Measurements from ENCODE around the gene LRRK1. TPM values are rescaled to one million over a fixed set of nuclear protein-coding genes. Genes with fewer than 3 reads are reported as not detected.

The LRRK1 gene
- polyA plus RNA-seq, 4 donors = 3.8 to 9.4 (median 5.9) TPM

- H3K27me3 ChIP-seq (ENCODE audit: control insufficient read depth in 3 of 3, insufficient read depth in 3 of 3, low read length in 3 of 3) = no peaks in the 10 kb centered on the region
- no peaks in the 10 kb centered on the region for H3K4me1 ChIP-seq (ENCODE audit: control insufficient read depth in 3 of 3, insufficient read depth in 2 of 3, low read depth in 1 of 3, low read length in 2 of 3)
- no peak overlapping the region for H3K4me3 ChIP-seq (ENCODE audit: low read depth in 1 of 3, low read length in 3 of 3)
- DNase-seq (no peak), FAIRE-seq (no peak)
- no peaks in the 10 kb centered on the region for H3K36me3 ChIP-seq (ENCODE audit: control insufficient read depth in 3 of 3, insufficient read depth in 2 of 3, low read depth in 1 of 3, low read length in 3 of 3)
- 96 to 98% (median 97%) methylated on average over 9 of the region's 9 CpGs for WGBS, 3 donors
- no peaks in the 10 kb centered on the region for H3K9me3 ChIP-seq (ENCODE audit: control insufficient read depth in 2 of 2, insufficient read depth in 1 of 2, low read depth in 1 of 2, low read length in 1 of 2)
- H3K27ac ChIP-seq (ENCODE audit: low read depth in 1 of 3, low read length in 2 of 3) = no peak overlapping the region
These were observed 162.7 kb downstream of the LRRK1 start for GRCh38 chr15:101081900-101082299.

- no peak for FAIRE-seq
- no peak for DNase-seq
- Histone ChIP-seq H3K36me3 (ENCODE audit: control insufficient read depth in 3 of 3, insufficient read depth in 2 of 3, low read depth in 1 of 3, low read length in 3 of 3) (no peaks in the 10 kb centered on the region), H3K4me3 (ENCODE audit: low read depth in 1 of 3, low read length in 3 of 3) (no peak overlapping the region), H3K27ac (ENCODE audit: low read depth in 1 of 3, low read length in 2 of 3) (no peak overlapping the region), H3K9me3 (ENCODE audit: control insufficient read depth in 2 of 2, insufficient read depth in 1 of 2, low read depth in 1 of 2, low read length in 1 of 2) (no peaks in the 10 kb centered on the region), H3K27me3 (ENCODE audit: control insufficient read depth in 3 of 3, insufficient read depth in 3 of 3, low read length in 3 of 3) (no peaks in the 10 kb centered on the region), H3K4me1 (ENCODE audit: control insufficient read depth in 3 of 3, insufficient read depth in 2 of 3, low read depth in 1 of 3, low read length in 2 of 3) (no peaks in the 10 kb centered on the region)
- WGBS, 3 donors = 38 to 66% (median 38%) methylated on average over 11 of the region's 11 CpGs
These were observed 164.3 kb downstream of the LRRK1 start for GRCh38 chr15:101083336-101084045.

DNA sequence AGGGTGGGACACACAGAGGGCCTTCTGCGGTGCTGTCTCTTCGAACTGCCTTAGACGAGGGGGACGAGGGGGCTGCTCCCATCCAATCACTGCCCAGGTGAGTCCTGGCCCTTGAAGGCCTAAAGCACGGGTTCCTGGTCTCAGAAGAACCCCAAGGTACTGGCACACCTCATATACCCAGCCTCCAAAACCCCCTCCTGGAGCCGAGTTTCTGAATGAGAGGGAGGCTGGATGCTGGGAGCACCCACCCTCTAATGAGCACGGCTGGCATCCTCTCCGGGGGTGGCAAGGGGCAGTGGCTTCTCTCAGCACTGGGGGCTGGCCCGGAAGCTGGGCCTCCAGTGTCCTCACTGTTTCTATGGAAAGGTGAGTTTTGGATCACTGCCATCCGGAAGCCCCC is 165.6 kb downstream of the LRRK1 start:
- no peaks in the 10 kb centered on the region for H3K9me3 ChIP-seq (ENCODE audit: control insufficient read depth in 2 of 2, insufficient read depth in 1 of 2, low read depth in 1 of 2, low read length in 1 of 2)
- WGBS, 3 donors = 80 to 88% (median 81%) methylated on average over 10 of the region's 10 CpGs
- no peak for FAIRE-seq

GRCh38 chr15:101085311-101085700 is 166.1 kb downstream of the LRRK1 start:
- DNase-seq = no peak
- Histone ChIP-seq H3K36me3 (ENCODE audit: control insufficient read depth in 3 of 3, insufficient read depth in 2 of 3, low read depth in 1 of 3, low read length in 3 of 3) (no peaks in the 10 kb centered on the region), H3K9me3 (ENCODE audit: control insufficient read depth in 2 of 2, insufficient read depth in 1 of 2, low read depth in 1 of 2, low read length in 1 of 2) (no peaks in the 10 kb centered on the region), H3K27ac (ENCODE audit: low read depth in 1 of 3, low read length in 2 of 3) (no peak overlapping the region), H3K4me3 (ENCODE audit: low read depth in 1 of 3, low read length in 3 of 3) (no peak overlapping the region), H3K4me1 (ENCODE audit: control insufficient read depth in 3 of 3, insufficient read depth in 2 of 3, low read depth in 1 of 3, low read length in 2 of 3) (no peaks in the 10 kb centered on the region), H3K27me3 (ENCODE audit: control insufficient read depth in 3 of 3, insufficient read depth in 3 of 3, low read length in 3 of 3) (no peaks in the 10 kb centered on the region)
- no peak for FAIRE-seq
- WGBS, 3 donors = 87 to 96% (median 94%) methylated on average over 10 of the region's 10 CpGs

More for the DNA sequence above, 165.6 kb downstream of the LRRK1 start:
- Histone ChIP-seq H3K27ac (ENCODE audit: low read depth in 1 of 3, low read length in 2 of 3) (no peak overlapping the region), H3K27me3 (ENCODE audit: control insufficient read depth in 3 of 3, insufficient read depth in 3 of 3, low read length in 3 of 3) (no peaks in the 10 kb centered on the region), H3K4me1 (ENCODE audit: control insufficient read depth in 3 of 3, insufficient read depth in 2 of 3, low read depth in 1 of 3, low read length in 2 of 3) (no peaks in the 10 kb centered on the region), H3K36me3 (ENCODE audit: control insufficient read depth in 3 of 3, insufficient read depth in 2 of 3, low read depth in 1 of 3, low read length in 3 of 3) (no peaks in the 10 kb centered on the region), H3K4me3 (ENCODE audit: low read depth in 1 of 3, low read length in 3 of 3) (no peak overlapping the region)
- no peak for DNase-seq

GRCh38 chr15:101086394-101087171 is 167.4 kb downstream of the LRRK1 start:
- Histone ChIP-seq H3K4me1 (ENCODE audit: control insufficient read depth in 3 of 3, insufficient read depth in 2 of 3, low read depth in 1 of 3, low read length in 2 of 3) (peaks cover 0 to 6% (median 0%) of the 10 kb centered on the region in 3 donors), H3K27ac (ENCODE audit: low read depth in 1 of 3, low read length in 2 of 3) (no peak overlapping the region), H3K4me3 (ENCODE audit: low read depth in 1 of 3, low read length in 3 of 3) (no peak overlapping the region), H3K27me3 (ENCODE audit: control insufficient read depth in 3 of 3, insufficient read depth in 3 of 3, low read length in 3 of 3) (no peaks in the 10 kb centered on the region), H3K9me3 (ENCODE audit: control insufficient read depth in 2 of 2, insufficient read depth in 1 of 2, low read depth in 1 of 2, low read length in 1 of 2) (no peaks in the 10 kb centered on the region), H3K36me3 (ENCODE audit: control insufficient read depth in 3 of 3, insufficient read depth in 2 of 3, low read depth in 1 of 3, low read length in 3 of 3) (no peaks in the 10 kb centered on the region)
- FAIRE-seq (no peak), DNase-seq (no peak)
- 92 to 95% (median 92%) methylated on average over 47 to 48 of the region's 48 CpGs for WGBS, 3 donors

DNA sequence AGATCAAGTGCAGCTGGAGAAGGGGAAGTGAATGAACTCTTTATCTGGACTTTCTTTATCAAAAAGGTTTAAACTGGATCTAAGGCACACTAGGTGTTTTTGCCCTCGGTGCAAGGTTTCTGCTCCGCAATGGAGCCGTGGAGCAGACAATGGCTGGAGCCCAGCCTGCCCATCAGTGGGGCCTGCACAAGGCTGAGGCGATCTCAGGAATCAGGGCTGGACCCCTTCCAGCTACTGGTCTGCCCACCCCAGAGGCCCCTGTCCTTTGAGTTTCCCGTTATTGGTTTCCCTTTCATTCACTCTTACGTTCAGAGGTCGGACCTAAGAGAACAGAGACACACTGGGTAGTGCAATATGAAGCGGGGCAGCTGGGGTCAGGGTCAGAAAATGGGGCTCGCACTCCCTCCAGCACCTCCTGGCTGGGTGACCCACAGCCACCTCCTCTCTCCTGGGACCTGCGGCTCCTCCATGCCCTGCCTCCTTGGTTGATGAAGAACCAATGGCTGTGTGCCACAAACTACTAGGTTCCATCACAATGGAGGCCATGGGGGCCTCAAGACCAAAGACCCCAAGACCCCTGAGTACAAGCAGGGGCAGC is 168.1 kb downstream of the LRRK1 start:
- no peak for DNase-seq
- H3K27ac ChIP-seq (ENCODE audit: low read depth in 1 of 3, low read length in 2 of 3) = no peak overlapping the region
- 72 to 80% (median 72%) methylated on average over 10 of the region's 10 CpGs for WGBS, 3 donors
- H3K9me3 ChIP-seq (ENCODE audit: control insufficient read depth in 2 of 2, insufficient read depth in 1 of 2, low read depth in 1 of 2, low read length in 1 of 2) = no peaks in the 10 kb centered on the region
- FAIRE-seq = no peak
- H3K4me3 ChIP-seq (ENCODE audit: low read depth in 1 of 3, low read length in 3 of 3) = no peak overlapping the region
- H3K36me3 ChIP-seq (ENCODE audit: control insufficient read depth in 3 of 3, insufficient read depth in 2 of 3, low read depth in 1 of 3, low read length in 3 of 3) = no peaks in the 10 kb centered on the region
- peaks cover 0 to 6% (median 0%) of the 10 kb centered on the region in 3 donors for H3K4me1 ChIP-seq (ENCODE audit: control insufficient read depth in 3 of 3, insufficient read depth in 2 of 3, low read depth in 1 of 3, low read length in 2 of 3)
- no peaks in the 10 kb centered on the region for H3K27me3 ChIP-seq (ENCODE audit: control insufficient read depth in 3 of 3, insufficient read depth in 3 of 3, low read length in 3 of 3)

DNA sequence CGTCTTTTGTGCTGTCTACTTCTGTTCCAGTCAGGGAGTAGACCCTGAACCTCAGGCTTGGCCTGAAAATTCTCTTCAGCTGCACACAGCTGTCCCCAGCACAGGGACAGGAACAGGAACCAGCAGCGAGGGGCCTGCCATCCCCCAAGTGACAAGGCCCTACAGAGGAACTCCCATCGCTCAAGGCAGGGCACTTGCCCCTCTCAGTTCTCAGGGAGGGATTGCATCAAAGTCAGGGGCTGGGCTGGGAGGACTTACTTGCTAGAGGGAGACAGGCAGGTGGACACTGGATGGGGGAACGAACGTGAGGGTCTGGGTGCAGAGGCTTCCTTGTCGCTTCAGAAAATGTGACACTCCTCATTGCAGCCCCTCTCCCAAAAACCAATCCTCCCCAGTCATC is 169.1 kb downstream of the LRRK1 start:
- 71 to 77% (median 76%) methylated on average over 6 of the region's 6 CpGs for WGBS, 3 donors
- peaks cover 0 to 6% (median 0%) of the 10 kb centered on the region in 3 donors for H3K4me1 ChIP-seq (ENCODE audit: control insufficient read depth in 3 of 3, insufficient read depth in 2 of 3, low read depth in 1 of 3, low read length in 2 of 3)
- no peak for DNase-seq
- H3K27ac ChIP-seq (ENCODE audit: low read depth in 1 of 3, low read length in 2 of 3) = no peak overlapping the region
- no peaks in the 10 kb centered on the region for H3K9me3 ChIP-seq (ENCODE audit: control insufficient read depth in 2 of 2, insufficient read depth in 1 of 2, low read depth in 1 of 2, low read length in 1 of 2)
- H3K27me3 ChIP-seq (ENCODE audit: control insufficient read depth in 3 of 3, insufficient read depth in 3 of 3, low read length in 3 of 3) = no peaks in the 10 kb centered on the region
- no peaks in the 10 kb centered on the region for H3K36me3 ChIP-seq (ENCODE audit: control insufficient read depth in 3 of 3, insufficient read depth in 2 of 3, low read depth in 1 of 3, low read length in 3 of 3)
- no peak overlapping the region for H3K4me3 ChIP-seq (ENCODE audit: low read depth in 1 of 3, low read length in 3 of 3)
- no peak for FAIRE-seq

DNA sequence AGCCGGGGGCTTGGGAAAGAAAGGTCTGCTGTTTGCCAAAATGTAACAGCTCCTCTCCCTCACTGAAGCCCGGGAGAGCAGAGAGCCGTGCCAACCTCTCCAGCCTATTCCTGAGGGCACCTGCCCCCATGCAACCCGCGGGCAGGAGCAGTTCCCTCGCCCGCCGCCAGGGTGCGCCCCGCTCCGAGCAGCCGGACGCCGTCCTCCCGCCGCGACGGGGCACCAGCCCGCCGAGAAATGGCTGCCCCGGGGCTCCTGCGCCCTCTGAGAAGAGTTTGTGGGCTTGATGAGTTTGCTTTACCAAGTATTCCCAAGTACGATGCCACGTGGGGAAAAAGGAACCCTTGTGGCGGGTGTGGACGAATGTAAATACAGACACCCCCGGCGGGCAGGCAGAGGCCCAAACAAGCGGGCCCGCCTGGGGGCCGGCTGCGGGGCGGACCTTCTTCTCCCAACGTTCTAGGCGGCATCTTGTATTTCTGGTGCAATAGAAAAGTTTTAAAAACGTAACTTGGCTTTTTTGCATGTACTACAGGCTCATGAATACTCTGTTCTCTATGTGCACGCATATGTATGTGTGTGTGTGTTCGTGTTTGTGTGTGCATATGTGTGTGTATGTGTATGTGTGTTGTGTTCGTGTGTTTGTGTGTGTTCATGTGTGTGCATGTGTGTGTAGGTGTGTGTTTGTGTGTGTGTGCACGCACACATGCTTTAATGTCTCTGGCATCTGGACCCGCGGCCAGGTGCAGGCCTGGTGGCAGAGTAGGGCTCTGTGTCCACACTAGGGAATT is 169.8 kb downstream of the LRRK1 start:
- Histone ChIP-seq H3K9me3 (ENCODE audit: control insufficient read depth in 2 of 2, insufficient read depth in 1 of 2, low read depth in 1 of 2, low read length in 1 of 2) (no peaks in the 10 kb centered on the region), H3K4me3 (ENCODE audit: low read depth in 1 of 3, low read length in 3 of 3) (peak overlapping the region in 1 of 3 donors; percentile 35), H3K36me3 (ENCODE audit: control insufficient read depth in 3 of 3, insufficient read depth in 2 of 3, low read depth in 1 of 3, low read length in 3 of 3) (no peaks in the 10 kb centered on the region), H3K27me3 (ENCODE audit: control insufficient read depth in 3 of 3, insufficient read depth in 3 of 3, low read length in 3 of 3) (no peaks in the 10 kb centered on the region), H3K27ac (ENCODE audit: low read depth in 1 of 3, low read length in 2 of 3) (no peak overlapping the region), H3K4me1 (ENCODE audit: control insufficient read depth in 3 of 3, insufficient read depth in 2 of 3, low read depth in 1 of 3, low read length in 2 of 3) (peaks cover 0 to 6% (median 0%) of the 10 kb centered on the region in 3 donors)
- WGBS, 3 donors = 26 to 30% (median 29%) methylated on average over 41 to 42 of the region's 42 CpGs
- FAIRE-seq (no peak), DNase-seq (peak; percentile 43 to 77)
